ENCODE data around the gene ANAPC13. TPM values are rescaled to one million over a fixed set of nuclear protein-coding genes. Genes with fewer than 3 reads are reported as not detected.

ANAPC13 gene
- total RNA-seq, 1 experiment from 2014 or later = 68.8 TPM

- ATAC-seq = peak; percentile 46; the same call in 1 of the 2 replicates
- Histone ChIP-seq H3K4me3 (ENCODE audit: low read depth in 2 of 2, low read length in 2 of 2) (no peak overlapping the region), H3K9me3 (ENCODE audit: control insufficient read depth, insufficient read depth, low read depth, low read length) (no peaks in the 10 kb centered on the region), H3K4me1 (ENCODE audit: control insufficient read depth, insufficient read depth, low read length) (no peaks in the 10 kb centered on the region), H3K27me3 (ENCODE audit: control insufficient read depth, insufficient read depth, low read length) (no peaks in the 10 kb centered on the region), H3K27ac (ENCODE audit: low read length) (no peak overlapping the region), H3K36me3 (ENCODE audit: control insufficient read depth, insufficient read depth, low read length) (no peaks in the 10 kb centered on the region)
- DNase-seq (ENCODE audit: low read depth, low spot score) = no peak
- POLR2A ChIA-PET = no interaction called here
- in situ Hi-C loops (cut with HindIII; ENCODE audit: low pct_unique_long_range_greater_than_20kb, low sequenced_read_pairs) = no loop called here
- intact Hi-C loops (cut with micrococcal nuclease; ENCODE audit: unreplicated experiment) = no loop called here
- CTCF ChIA-PET = interaction anchor here (0.5 kb wide), 1 partner anchor 87 kb away, joined by 3 read pairs; no protein-coding TSS in a partner anchor
- BruUV-seq (replicated peaks) = no TSS peak
- TF ChIP-seq, protein P1, sequence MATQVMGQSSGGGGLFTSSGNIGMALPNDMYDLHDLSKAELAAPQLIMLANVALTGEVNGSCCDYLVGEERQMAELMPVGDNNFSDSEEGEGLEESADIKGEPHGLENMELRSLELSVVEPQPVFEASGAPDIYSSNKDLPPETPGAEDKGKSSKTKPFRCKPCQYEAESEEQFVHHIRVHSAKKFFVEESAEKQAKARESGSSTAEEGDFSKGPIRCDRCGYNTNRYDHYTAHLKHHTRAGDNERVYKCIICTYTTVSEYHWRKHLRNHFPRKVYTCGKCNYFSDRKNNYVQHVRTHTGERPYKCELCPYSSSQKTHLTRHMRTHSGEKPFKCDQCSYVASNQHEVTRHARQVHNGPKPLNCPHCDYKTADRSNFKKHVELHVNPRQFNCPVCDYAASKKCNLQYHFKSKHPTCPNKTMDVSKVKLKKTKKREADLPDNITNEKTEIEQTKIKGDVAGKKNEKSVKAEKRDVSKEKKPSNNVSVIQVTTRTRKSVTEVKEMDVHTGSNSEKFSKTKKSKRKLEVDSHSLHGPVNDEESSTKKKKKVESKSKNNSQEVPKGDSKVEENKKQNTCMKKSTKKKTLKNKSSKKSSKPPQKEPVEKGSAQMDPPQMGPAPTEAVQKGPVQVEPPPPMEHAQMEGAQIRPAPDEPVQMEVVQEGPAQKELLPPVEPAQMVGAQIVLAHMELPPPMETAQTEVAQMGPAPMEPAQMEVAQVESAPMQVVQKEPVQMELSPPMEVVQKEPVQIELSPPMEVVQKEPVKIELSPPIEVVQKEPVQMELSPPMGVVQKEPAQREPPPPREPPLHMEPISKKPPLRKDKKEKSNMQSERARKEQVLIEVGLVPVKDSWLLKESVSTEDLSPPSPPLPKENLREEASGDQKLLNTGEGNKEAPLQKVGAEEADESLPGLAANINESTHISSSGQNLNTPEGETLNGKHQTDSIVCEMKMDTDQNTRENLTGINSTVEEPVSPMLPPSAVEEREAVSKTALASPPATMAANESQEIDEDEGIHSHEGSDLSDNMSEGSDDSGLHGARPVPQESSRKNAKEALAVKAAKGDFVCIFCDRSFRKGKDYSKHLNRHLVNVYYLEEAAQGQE (IDR thresholded peaks at IDR 0.05; ENCODE audit: insufficient read depth in 1 of 2, low read depth in 2 of 2, low read length in 1 of 2) = no peak
- TF ChIP-seq TCF7L2 (IDR thresholded peaks at IDR 0.05; ENCODE audit: low read depth, low read length) = no peak
- no peak for TF ChIP-seq SIN3A (IDR thresholded peaks at IDR 0.05; ENCODE audit: borderline replicate concordance, insufficient read depth, low read depth, low read length)
- no peak for TF ChIP-seq CTCF (IDR thresholded peaks at IDR 0.05)
- no peak for TF ChIP-seq POLR2AphosphoS5 (IDR thresholded peaks at IDR 0.05; ENCODE audit: low read depth, low read length)
Observed at GRCh38 chr3:134464689-134465365, 21.0 kb downstream of the ANAPC13 start.

DNA sequence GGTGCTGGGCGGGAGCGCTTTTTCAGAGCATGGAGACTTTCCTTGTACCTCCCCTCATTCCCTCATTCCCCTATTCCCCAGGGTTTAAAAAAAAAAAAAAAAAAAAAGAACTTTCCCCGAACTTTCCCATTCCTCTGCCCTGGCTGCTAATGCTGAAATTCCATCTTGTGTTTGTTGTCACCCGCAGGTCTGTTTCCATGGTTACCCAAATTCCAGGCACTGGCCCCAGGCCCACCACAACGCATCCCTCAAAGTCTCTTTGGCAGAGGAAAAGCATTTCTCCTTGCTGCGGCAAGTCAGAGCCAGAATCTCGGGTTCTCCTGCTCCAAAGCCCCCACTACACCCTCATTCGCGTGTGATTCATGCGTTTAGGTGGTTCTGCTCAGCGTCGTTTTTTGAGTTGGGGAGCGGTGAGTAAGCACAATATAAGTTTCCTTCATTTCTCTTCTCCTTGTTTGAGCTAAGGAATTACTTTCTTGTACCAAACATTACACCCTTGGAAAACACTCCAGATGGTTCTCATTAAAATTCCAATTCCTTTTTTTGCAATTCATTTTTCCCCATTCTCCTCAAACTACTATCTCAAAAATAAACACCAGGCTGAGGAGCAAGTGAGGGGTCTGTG, 21.6 kb downstream of the ANAPC13 start:
- TF ChIP-seq SIN3A (IDR thresholded peaks at IDR 0.05; ENCODE audit: borderline replicate concordance, insufficient read depth, low read depth, low read length) (no peak), CTCF (IDR thresholded peaks at IDR 0.05) (no peak)
- TF ChIP-seq, protein P1 (IDR thresholded peaks at IDR 0.05; ENCODE audit: insufficient read depth in 1 of 2, low read depth in 2 of 2, low read length in 1 of 2) = no peak
- Histone ChIP-seq H3K27ac (ENCODE audit: low read length) (no peak overlapping the region), H3K27me3 (ENCODE audit: control insufficient read depth, insufficient read depth, low read length) (no peaks in the 10 kb centered on the region), H3K4me1 (ENCODE audit: control insufficient read depth, insufficient read depth, low read length) (no peaks in the 10 kb centered on the region), H3K9me3 (ENCODE audit: control insufficient read depth, insufficient read depth, low read depth, low read length) (no peaks in the 10 kb centered on the region), H3K4me3 (ENCODE audit: low read depth in 2 of 2, low read length in 2 of 2) (no peak overlapping the region), H3K36me3 (ENCODE audit: control insufficient read depth, insufficient read depth, low read length) (no peaks in the 10 kb centered on the region)
- in situ Hi-C loops (cut with HindIII; ENCODE audit: low pct_unique_long_range_greater_than_20kb, low sequenced_read_pairs) (no loop called here), intact Hi-C loops (cut with micrococcal nuclease; ENCODE audit: unreplicated experiment) (no loop called here)
- no TSS peak for BruUV-seq (replicated peaks)
- ChIA-PET POLR2A (no interaction called here), CTCF (interaction anchor here (0.5 kb wide), 1 partner anchor 86 kb away, joined by 3 read pairs; no protein-coding TSS in a partner anchor)
- DNase-seq (ENCODE audit: low read depth, low spot score) (no peak), ATAC-seq (no peak)
